ENCODE results near the gene KLHL3.

- TF ChIP-seq PREB (CRISPR knock-in tag; IDR thresholded peaks at IDR 0.05) (no peak), SRF (CRISPR knock-in tag; IDR thresholded peaks at IDR 0.05) (no peak)
- TF ChIP-seq, protein P1, sequence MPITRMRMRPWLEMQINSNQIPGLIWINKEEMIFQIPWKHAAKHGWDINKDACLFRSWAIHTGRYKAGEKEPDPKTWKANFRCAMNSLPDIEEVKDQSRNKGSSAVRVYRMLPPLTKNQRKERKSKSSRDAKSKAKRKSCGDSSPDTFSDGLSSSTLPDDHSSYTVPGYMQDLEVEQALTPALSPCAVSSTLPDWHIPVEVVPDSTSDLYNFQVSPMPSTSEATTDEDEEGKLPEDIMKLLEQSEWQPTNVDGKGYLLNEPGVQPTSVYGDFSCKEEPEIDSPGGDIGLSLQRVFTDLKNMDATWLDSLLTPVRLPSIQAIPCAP (CRISPR knock-in tag; IDR thresholded peaks at IDR 0.05; ENCODE audit: borderline replicate concordance): no peak
Measured at GRCh38 chr5:137582218-137582617, 153.7 kb downstream of the KLHL3 start.
